Peyer's patch (tissue), 4 donors: Measurements from ENCODE around the gene PTCRA. TPM values are rescaled to one million over a fixed set of nuclear protein-coding genes. Genes with fewer than 3 reads are reported as not detected.

Source experiments
- DNase-seq, 3 donors: peaks; one replicate each; pipeline ENCODE4 v3.0.0-alpha.2; 2017 to 2019
- H3K27ac ChIP-seq, 4 donors: fragments of 200-600 bp; sonication (generic); one replicate each; pipeline ENCODE4 v1.5.1; 2016 to 2019
- H3K27me3 ChIP-seq, 2 donors: fragments of 200-600 bp; sonication (generic); one replicate each; pipeline ENCODE4 v1.5.1; 2019
- H3K36me3 ChIP-seq, 3 donors: fragments of 200-600 bp; sonication (generic); one replicate each; pipeline ENCODE4 v1.5.1; 2016 to 2019
- H3K4me1 ChIP-seq, 4 donors: fragments of 200-600 bp; sonication (generic); one replicate each; pipeline ENCODE4 v1.5.1; 2016 to 2019
- H3K4me3 ChIP-seq, 4 donors: fragments of 200-600 bp; sonication (generic); 1 replicate in 3 of 4; 2 replicates in 1 of 4; pipeline ENCODE4 v1.5.1; 2016 to 2019; ENCODE audit warnings: mild to moderate bottlenecking in 1 of 4
- H3K9me3 ChIP-seq, 4 donors: fragments of 200-600 bp; sonication (generic); one replicate each; pipeline ENCODE4 v1.5.1; 2016 to 2019; ENCODE audit warnings: mild to moderate bottlenecking in 1 of 4
- CTCF ChIP-seq, 6 experiments: fragments of 450-650 bp in 4 of 6; fragments of 200-600 bp in 2 of 6; sonication (generic) in 1 of 6; IDR thresholded peaks; one replicate each; pipeline ENCODE4 v1.5.1; 2017 to 2019; ENCODE audit warnings: antibody characterized with exemption in 6 of 6, mild to moderate bottlenecking in 3 of 6, moderate library complexity in 1 of 6
- POLR2A ChIP-seq, 2 donors: fragments of 450-650 bp; IDR thresholded peaks; one replicate each; pipeline ENCODE4 v1.5.1; 2017; ENCODE audit warnings: antibody characterized with exemption in 2 of 2, mild to moderate bottlenecking in 2 of 2, moderate library complexity in 2 of 2
- total RNA-seq, 4 donors: library from RNA; depleted of rRNA; stranded (reverse); fragments of >200 nt; gene quantifications; one replicate each; pipeline ENCODE4 v1.1.0, GENCODE V29; 2016

The PTCRA gene
- total RNA-seq, 4 donors from 2014 or later = not detected

GRCh38 chr6:42959917-42960242 lies 44.0 kb downstream of the PTCRA start:
- Histone ChIP-seq H3K27me3 (no peaks in the 10 kb centered on the region), H3K4me3 (peak overlapping the region; percentile 35 to 62 (median 54)), H3K4me1 (peaks cover 3 to 16% (median 9%) of the 10 kb centered on the region in 4 donors), H3K36me3 (peaks cover 0 to 28% (median 0%) of the 10 kb centered on the region in 3 donors), H3K27ac (no peak overlapping the region), H3K9me3 (no peaks in the 10 kb centered on the region)
- DNase-seq = no peak
- TF ChIP-seq CTCF (IDR thresholded peaks at IDR 0.05) (no peak), POLR2A (IDR thresholded peaks at IDR 0.05) (no peak)

- Histone ChIP-seq H3K27me3 (no peaks in the 10 kb centered on the region), H3K36me3 (peaks cover 0 to 33% (median 0%) of the 10 kb centered on the region in 3 donors), H3K27ac (peak within 1 kb of the TSS in 1 of 4 donors; percentile 9), H3K9me3 (no peaks in the 10 kb centered on the region), H3K4me3 (peak within 1 kb of the TSS; percentile 35 to 62 (median 54)), H3K4me1 (peaks cover 3 to 16% (median 9%) of the 10 kb centered on the region in 4 donors)
- DNase-seq = peak; percentile 49 to 90 (median 87)
- peak in 2 of 6 experiments; percentile 6 to 9 for TF ChIP-seq CTCF (IDR thresholded peaks at IDR 0.05)
- TF ChIP-seq POLR2A (IDR thresholded peaks at IDR 0.05) = peak; percentile 34 to 63
These were observed 44.6 kb downstream of the PTCRA start, which contains the start of gene GNMT for GRCh38 chr6:42960243-42961019. GNMT (plus strand) TSS chr6:42960754; CDS start chr6:42960768, 14 bp downstream.

- DNase-seq = no peak
- H3K27ac ChIP-seq = peak overlapping the region in 1 of 4 donors; percentile 9
- H3K4me3 ChIP-seq = peak overlapping the region; percentile 35 to 62 (median 54)
- no peaks in the 10 kb centered on the region for H3K27me3 ChIP-seq
- TF ChIP-seq POLR2A (IDR thresholded peaks at IDR 0.05) = no peak
- no peak for TF ChIP-seq CTCF (IDR thresholded peaks at IDR 0.05)
- H3K9me3 ChIP-seq = no peaks in the 10 kb centered on the region
- H3K36me3 ChIP-seq = peaks cover 0 to 39% (median 0%) of the 10 kb centered on the region in 3 donors
- H3K4me1 ChIP-seq = peaks cover 3 to 16% (median 9%) of the 10 kb centered on the region in 4 donors
These were observed 45.2 kb downstream of the PTCRA start for GRCh38 chr6:42961020-42961470.

- Histone ChIP-seq H3K36me3 (peaks cover 0 to 46% (median 0%) of the 10 kb centered on the region in 3 donors), H3K9me3 (no peaks in the 10 kb centered on the region), H3K27ac (no peak overlapping the region), H3K4me1 (peaks cover 3 to 16% (median 9%) of the 10 kb centered on the region in 4 donors), H3K27me3 (no peaks in the 10 kb centered on the region), H3K4me3 (no peak overlapping the region)
- TF ChIP-seq CTCF (IDR thresholded peaks at IDR 0.05) = no peak
- TF ChIP-seq POLR2A (IDR thresholded peaks at IDR 0.05) = no peak
- DNase-seq = no peak
These were observed 46.2 kb downstream of the PTCRA start for GRCh38 chr6:42962096-42962495.

- Histone ChIP-seq H3K4me1 (peaks cover 3 to 16% (median 9%) of the 10 kb centered on the region in 4 donors), H3K4me3 (no peak overlapping the region), H3K36me3 (peaks cover 0 to 51% (median 0%) of the 10 kb centered on the region in 3 donors), H3K9me3 (no peaks in the 10 kb centered on the region), H3K27ac (no peak overlapping the region), H3K27me3 (no peaks in the 10 kb centered on the region)
- TF ChIP-seq CTCF (IDR thresholded peaks at IDR 0.05) (no peak), POLR2A (IDR thresholded peaks at IDR 0.05) (no peak)
- DNase-seq = no peak
These were observed 46.8 kb downstream of the PTCRA start for GRCh38 chr6:42962502-42963178.
